K562 (cell line): ENCODE data around the gene PMM1.

Experiments used
- ARID4B ChIP-seq: sonication (generic); formaldehyde crosslinking; IDR thresholded peaks from 2 replicates; pipeline ENCODE4 v1.8.0; 2022; ENCODE audit warnings: mild to moderate bottlenecking, missing genetic modification reagents
- CTCF ChIP-seq, 3 experiments: IDR thresholded peaks in 2 of 3; conservative IDR thresholded peaks in 1 of 3; 2 replicates each; pipeline ENCODE4 v1.5.1; 2011 to 2012; ENCODE audit warnings: low read length in 3 of 3, mild to moderate bottlenecking in 3 of 3, control low read depth in 2 of 3, improper control_type of control experiment in 1 of 3, inconsistent platforms in 1 of 3, low read depth in 1 of 3, mixed read lengths in 1 of 3, moderate library complexity in 1 of 3; ENCODE audit not compliant: insufficient read depth in 2 of 3
- NONO ChIP-seq, 2 experiments: fragments of 200-400 bp in 1 of 2; fragments of 450-650 bp in 1 of 2; formaldehyde crosslinking in 1 of 2; IDR thresholded peaks; 2 replicates each; pipeline ENCODE4 v1.6.1; 2017; ENCODE audit warnings: low read depth in 2 of 2, mild to moderate bottlenecking in 2 of 2, moderate library complexity in 2 of 2, low read length in 1 of 2
- POLR2A ChIP-seq: fragments of 450-650 bp; conservative IDR thresholded peaks from 2 replicates; pipeline ENCODE4 v1.6.1; 2016
- TSHZ1 ChIP-seq: fragments of 250-450 bp; sonication (Bioruptor Pico); IDR thresholded peaks from 2 replicates; pipeline ENCODE4 v1.4.0; 2020; ENCODE audit warnings: mild to moderate bottlenecking, moderate library complexity

DNA sequence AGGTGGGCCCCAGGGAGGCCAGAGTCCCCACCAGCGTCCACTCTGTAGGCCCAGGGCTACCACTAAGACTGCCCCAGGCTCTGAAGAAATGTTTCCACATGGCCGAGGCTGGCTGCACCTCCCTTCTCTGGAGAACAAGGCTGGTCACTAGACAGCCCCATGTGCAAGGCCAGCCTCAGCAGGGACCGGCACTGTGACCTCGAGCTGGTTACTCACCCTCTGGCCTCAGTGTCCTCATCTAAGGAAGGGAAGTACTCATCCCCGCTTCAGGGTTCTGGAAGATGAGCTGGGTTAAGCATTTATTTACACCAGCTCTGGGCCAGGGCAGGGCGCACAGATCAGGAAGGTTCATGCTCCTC lies 9.7 kb downstream of the PMM1 start:
- TF ChIP-seq TSHZ1 (CRISPR knock-in tag), result no peak
- no peak for TF ChIP-seq ARID4B (CRISPR knock-in tag)
- TF ChIP-seq NONO (IDR thresholded peaks at IDR 0.05; ENCODE audit: low read depth in 2 of 2, low read length in 1 of 2), result no peak
- no peak for TF ChIP-seq POLR2A
- no peak for TF ChIP-seq CTCF (IDR thresholded peaks at IDR 0.05 in 2 of 3, conservative IDR thresholded peaks at IDR 0.05 in 1 of 3; ENCODE audit: insufficient read depth in 2 of 3, low read depth in 1 of 3, low read length in 3 of 3)
